ENCODE data around the gene MOB2. TPM values are rescaled to one million over a fixed set of nuclear protein-coding genes. Genes with fewer than 3 reads are reported as not detected.

MOB2 gene
- total RNA-seq, 5 donors from 2014 or later (not counting 1 experiment from before 2014, with no cell fraction given): 49.6 to 79.2 (median 72.6) TPM

DNA sequence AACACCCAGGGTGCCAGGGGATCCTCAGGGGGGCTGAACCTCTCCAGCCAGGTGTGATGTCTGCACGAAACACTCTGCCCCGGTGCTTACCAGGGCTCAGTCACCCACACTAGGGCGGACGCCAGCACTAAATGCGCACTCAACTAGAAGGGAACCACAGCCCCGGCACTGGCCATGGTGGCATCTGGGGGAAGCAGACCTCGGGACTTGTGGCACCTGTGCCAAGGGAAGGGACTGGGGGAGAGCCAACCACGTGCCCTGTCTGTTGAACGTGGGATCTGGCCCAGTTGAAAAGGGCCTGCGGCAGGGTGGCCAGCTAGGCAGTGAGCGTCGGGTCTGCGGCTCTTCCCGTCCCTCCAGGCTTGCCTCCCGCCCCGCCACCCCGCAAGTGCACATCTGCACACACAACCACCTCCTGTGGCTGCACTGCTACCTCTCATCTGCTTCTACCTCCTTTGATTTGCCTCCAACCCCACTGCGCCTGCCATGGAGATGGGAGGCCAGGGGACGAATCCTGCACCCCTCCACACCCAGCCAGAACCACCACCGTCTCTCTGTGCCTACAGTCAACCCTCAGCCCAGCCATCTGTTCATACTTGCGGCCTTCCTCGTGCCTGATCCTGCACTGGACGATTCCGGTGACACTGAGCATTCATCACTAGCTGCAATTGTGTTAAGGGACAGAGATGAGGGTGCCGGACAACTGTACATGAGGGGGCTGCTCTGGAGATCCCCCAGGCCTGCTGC, 15.0 kb upstream of the MOB2 start:
- ATAC-seq (replicated peaks in 1 of 4) (no peak), DNase-seq (no peak)
- no peak overlapping the region for H3K27ac ChIP-seq (ENCODE audit: low read length)
- WGBS (ENCODE audit: insufficient coverage): 95% methylated on average over 19 of the region's 25 CpGs
- Mint-ChIP-seq H3K27ac (peak overlapping the region in 1 of 2 donors; percentile 48), H3K9me3 (no peaks in the 10 kb centered on the region), H3K4me3 (no peak overlapping the region), H3K36me3 (peaks cover 26% of the 10 kb centered on the region), H3K27me3 (no peaks in the 10 kb centered on the region), H3K4me1 (peaks cover 51 to 54% (median 52%) of the 10 kb centered on the region in 3 donors)
- no peaks in the 10 kb centered on the region for H3K27me3 ChIP-seq (replicated peaks in 1 of 2; ENCODE audit: control insufficient read depth in 2 of 2, extremely low read depth in 1 of 2, insufficient read depth in 2 of 2, low read length in 1 of 2)
- H3K4me3 ChIP-seq (ENCODE audit: control insufficient read depth in 1 of 2, extremely low read depth in 1 of 2, low read length in 1 of 2): no peak overlapping the region
- peaks cover 3 to 9% of the 10 kb centered on the region in 2 donors for H3K36me3 ChIP-seq (ENCODE audit: control insufficient read depth in 2 of 2, extremely low read depth in 1 of 2, insufficient read depth in 1 of 2, low read length in 1 of 2)
- CTCF ChIA-PET: no interaction called here
- no peaks in the 10 kb centered on the region for H3K9me3 ChIP-seq
- POLR2A ChIA-PET: no interaction called here
- peaks cover 0 to 51% of the 10 kb centered on the region in 2 experiments for H3K4me1 ChIP-seq (ENCODE audit: control insufficient read depth in 1 of 2, extremely low read depth in 1 of 2, insufficient read depth in 2 of 2, low read length in 2 of 2)

DNA sequence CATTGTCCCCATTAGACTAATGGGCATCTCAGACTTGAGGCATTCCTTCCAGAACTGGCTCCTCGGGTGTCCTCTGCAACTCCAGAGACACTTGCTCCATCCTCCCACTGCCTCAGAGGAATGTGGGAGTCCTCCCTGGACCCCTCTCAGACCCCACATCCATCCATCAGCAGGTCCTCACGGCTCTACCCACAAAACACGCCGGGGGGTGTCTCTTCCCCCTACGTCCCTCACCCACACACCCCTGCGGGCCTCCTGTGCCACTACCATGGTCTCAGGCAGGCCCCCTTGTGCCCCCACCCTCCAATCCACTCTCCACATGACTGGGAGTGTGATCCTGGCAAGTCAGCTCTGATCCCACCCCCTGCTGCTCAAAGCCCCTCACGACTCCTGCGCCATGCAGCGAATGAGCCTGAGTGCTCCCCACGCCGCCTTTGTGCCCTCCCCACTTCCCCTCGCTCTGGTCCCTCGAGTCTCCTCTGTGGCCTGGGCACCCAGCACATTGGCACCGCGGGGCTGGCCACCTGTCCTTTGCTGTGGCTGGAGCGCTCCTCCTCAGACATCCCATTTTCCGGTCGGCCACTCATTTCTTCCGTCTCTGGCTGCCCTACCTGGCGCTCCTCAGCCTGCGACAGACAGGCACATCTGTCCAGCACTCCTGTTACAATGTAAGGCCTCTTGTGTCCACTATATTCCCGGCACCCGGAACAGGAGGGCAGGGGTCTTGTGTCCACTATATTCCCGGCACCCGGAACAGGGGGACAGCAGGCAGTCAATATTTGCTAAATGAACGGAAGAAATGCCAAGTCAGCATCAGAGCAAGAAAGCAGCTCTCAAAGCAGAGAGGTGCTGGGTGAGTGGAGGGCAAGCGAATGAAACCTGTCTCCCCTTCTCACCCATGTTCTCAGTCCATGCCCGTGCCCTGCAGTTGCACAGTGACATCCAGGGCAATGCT, 14.2 kb upstream of the MOB2 start:
- Mint-ChIP-seq H3K27ac (no peak overlapping the region), H3K4me3 (no peak overlapping the region), H3K36me3 (peaks cover 34% of the 10 kb centered on the region), H3K27me3 (no peaks in the 10 kb centered on the region), H3K4me1 (peaks cover 56 to 59% (median 58%) of the 10 kb centered on the region in 3 donors), H3K9me3 (no peaks in the 10 kb centered on the region)
- WGBS (ENCODE audit: insufficient coverage): 94% methylated on average over 24 of the region's 28 CpGs
- DNase-seq (no peak), ATAC-seq (replicated peaks in 1 of 4) (no peak)
- H3K9me3 ChIP-seq: no peaks in the 10 kb centered on the region
- H3K36me3 ChIP-seq (ENCODE audit: control insufficient read depth in 2 of 2, extremely low read depth in 1 of 2, insufficient read depth in 1 of 2, low read length in 1 of 2): peaks cover 3 to 9% of the 10 kb centered on the region in 2 donors
- peaks cover 0 to 47% of the 10 kb centered on the region in 2 experiments for H3K4me1 ChIP-seq (ENCODE audit: control insufficient read depth in 1 of 2, extremely low read depth in 1 of 2, insufficient read depth in 2 of 2, low read length in 2 of 2)
- no peak overlapping the region for H3K4me3 ChIP-seq (ENCODE audit: control insufficient read depth in 1 of 2, extremely low read depth in 1 of 2, low read length in 1 of 2)
- ChIA-PET CTCF (no interaction called here), POLR2A (no interaction called here)
- H3K27ac ChIP-seq (ENCODE audit: low read length): no peak overlapping the region
- no peaks in the 10 kb centered on the region for H3K27me3 ChIP-seq (replicated peaks in 1 of 2; ENCODE audit: control insufficient read depth in 2 of 2, extremely low read depth in 1 of 2, insufficient read depth in 2 of 2, low read length in 1 of 2)

DNA sequence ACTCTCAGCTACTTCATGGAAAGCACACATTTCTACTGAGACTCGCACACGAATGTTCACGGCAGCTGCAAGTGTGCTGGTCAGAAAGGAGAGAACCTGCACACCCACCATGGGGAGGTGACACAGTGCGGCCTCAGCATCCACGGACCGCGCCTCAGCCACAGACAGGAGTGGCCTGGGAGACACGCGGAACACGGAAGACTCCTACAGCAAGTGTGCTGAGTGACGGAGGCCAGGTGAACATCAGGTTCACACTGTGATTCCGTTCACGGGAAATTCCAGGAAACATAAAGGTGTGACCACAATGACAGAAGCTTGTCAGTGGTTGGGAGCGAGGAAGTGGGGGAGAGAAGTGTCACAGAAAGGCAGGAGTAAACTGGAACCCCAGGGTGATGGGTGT, 13.3 kb upstream of the MOB2 start:
- ChIA-PET POLR2A (no interaction called here), CTCF (no interaction called here)
- H3K27ac Mint-ChIP-seq: no peak overlapping the region
- Histone ChIP-seq H3K27ac (ENCODE audit: low read length) (no peak overlapping the region), H3K36me3 (ENCODE audit: control insufficient read depth in 2 of 2, extremely low read depth in 1 of 2, insufficient read depth in 1 of 2, low read length in 1 of 2) (peaks cover 3 to 9% of the 10 kb centered on the region in 2 donors), H3K27me3 (replicated peaks in 1 of 2; ENCODE audit: control insufficient read depth in 2 of 2, extremely low read depth in 1 of 2, insufficient read depth in 2 of 2, low read length in 1 of 2) (no peaks in the 10 kb centered on the region), H3K4me3 (ENCODE audit: control insufficient read depth in 1 of 2, extremely low read depth in 1 of 2, low read length in 1 of 2) (no peak overlapping the region), H3K9me3 (no peaks in the 10 kb centered on the region), H3K4me1 (ENCODE audit: control insufficient read depth in 1 of 2, extremely low read depth in 1 of 2, insufficient read depth in 2 of 2, low read length in 2 of 2) (peaks cover 0 to 41% of the 10 kb centered on the region in 2 experiments)
- H3K9me3 Mint-ChIP-seq: no peaks in the 10 kb centered on the region
- peaks cover 37% of the 10 kb centered on the region for H3K36me3 Mint-ChIP-seq
- peaks cover 58 to 61% (median 59%) of the 10 kb centered on the region in 3 donors for H3K4me1 Mint-ChIP-seq
- H3K4me3 Mint-ChIP-seq: no peak overlapping the region
- H3K27me3 Mint-ChIP-seq: no peaks in the 10 kb centered on the region
- ATAC-seq (replicated peaks in 1 of 4) (no peak), DNase-seq (no peak)
- WGBS (ENCODE audit: insufficient coverage): 95% methylated on average over 14 of the region's 14 CpGs

- H3K36me3 Mint-ChIP-seq: peaks cover 41% of the 10 kb centered on the region
- Histone ChIP-seq H3K9me3 (no peaks in the 10 kb centered on the region), H3K36me3 (ENCODE audit: control insufficient read depth in 2 of 2, extremely low read depth in 1 of 2, insufficient read depth in 1 of 2, low read length in 1 of 2) (peaks cover 3 to 9% of the 10 kb centered on the region in 2 donors), H3K27me3 (replicated peaks in 1 of 2; ENCODE audit: control insufficient read depth in 2 of 2, extremely low read depth in 1 of 2, insufficient read depth in 2 of 2, low read length in 1 of 2) (no peaks in the 10 kb centered on the region), H3K27ac (ENCODE audit: low read length) (no peak overlapping the region), H3K4me1 (ENCODE audit: control insufficient read depth in 1 of 2, extremely low read depth in 1 of 2, insufficient read depth in 2 of 2, low read length in 2 of 2) (peaks cover 0 to 41% of the 10 kb centered on the region in 2 experiments), H3K4me3 (ENCODE audit: control insufficient read depth in 1 of 2, extremely low read depth in 1 of 2, low read length in 1 of 2) (no peak overlapping the region)
- 94% methylated on average over 28 of the region's 28 CpGs for WGBS (ENCODE audit: insufficient coverage)
- no peaks in the 10 kb centered on the region for H3K9me3 Mint-ChIP-seq
- ChIA-PET CTCF (no interaction called here), POLR2A (no interaction called here)
- no peaks in the 10 kb centered on the region for H3K27me3 Mint-ChIP-seq
- no peak overlapping the region for H3K27ac Mint-ChIP-seq
- no peak overlapping the region for H3K4me3 Mint-ChIP-seq
- no peak for DNase-seq
- peaks cover 60 to 65% (median 65%) of the 10 kb centered on the region in 3 donors for H3K4me1 Mint-ChIP-seq
- no peak for ATAC-seq (replicated peaks in 1 of 4)
These were observed 12.8 kb upstream of the MOB2 start for GRCh38 chr11:1499261-1499890.

GRCh38 chr11:1498262-1498661, 11.7 kb upstream of the MOB2 start:
- Histone ChIP-seq H3K4me1 (ENCODE audit: control insufficient read depth in 1 of 2, extremely low read depth in 1 of 2, insufficient read depth in 2 of 2, low read length in 2 of 2) (peaks cover 0 to 36% of the 10 kb centered on the region in 2 experiments), H3K36me3 (ENCODE audit: control insufficient read depth in 2 of 2, extremely low read depth in 1 of 2, insufficient read depth in 1 of 2, low read length in 1 of 2) (peaks cover 3 to 9% of the 10 kb centered on the region in 2 donors), H3K27ac (ENCODE audit: low read length) (no peak overlapping the region), H3K27me3 (replicated peaks in 1 of 2; ENCODE audit: control insufficient read depth in 2 of 2, extremely low read depth in 1 of 2, insufficient read depth in 2 of 2, low read length in 1 of 2) (no peaks in the 10 kb centered on the region), H3K4me3 (ENCODE audit: control insufficient read depth in 1 of 2, extremely low read depth in 1 of 2, low read length in 1 of 2) (no peak overlapping the region), H3K9me3 (no peaks in the 10 kb centered on the region)
- no peak for DNase-seq
- ChIA-PET POLR2A (no interaction called here), CTCF (no interaction called here)
- Mint-ChIP-seq H3K9me3 (no peaks in the 10 kb centered on the region), H3K36me3 (peaks cover 42% of the 10 kb centered on the region), H3K27ac (no peak overlapping the region), H3K4me3 (peak overlapping the region in 1 of 3 donors; percentile 42), H3K27me3 (no peaks in the 10 kb centered on the region), H3K4me1 (peaks cover 64 to 76% (median 74%) of the 10 kb centered on the region in 3 donors)
- no peak for ATAC-seq (replicated peaks in 1 of 4)
- WGBS (ENCODE audit: insufficient coverage): 98% methylated on average over 6 of the region's 13 CpGs

- CTCF ChIA-PET: no interaction called here
- Mint-ChIP-seq H3K9me3 (no peaks in the 10 kb centered on the region), H3K4me1 (peaks cover 65 to 82% (median 74%) of the 10 kb centered on the region in 3 donors), H3K27me3 (no peaks in the 10 kb centered on the region), H3K4me3 (peak overlapping the region in 1 of 3 donors; percentile 22), H3K36me3 (peaks cover 42% of the 10 kb centered on the region), H3K27ac (peak overlapping the region in 1 of 2 donors; percentile 31)
- Histone ChIP-seq H3K9me3 (no peaks in the 10 kb centered on the region), H3K27me3 (replicated peaks in 1 of 2; ENCODE audit: control insufficient read depth in 2 of 2, extremely low read depth in 1 of 2, insufficient read depth in 2 of 2, low read length in 1 of 2) (no peaks in the 10 kb centered on the region), H3K36me3 (ENCODE audit: control insufficient read depth in 2 of 2, extremely low read depth in 1 of 2, insufficient read depth in 1 of 2, low read length in 1 of 2) (peaks cover 3 to 9% of the 10 kb centered on the region in 2 donors), H3K27ac (ENCODE audit: low read length) (no peak overlapping the region), H3K4me3 (ENCODE audit: control insufficient read depth in 1 of 2, extremely low read depth in 1 of 2, low read length in 1 of 2) (no peak overlapping the region), H3K4me1 (ENCODE audit: control insufficient read depth in 1 of 2, extremely low read depth in 1 of 2, insufficient read depth in 2 of 2, low read length in 2 of 2) (peaks cover 0 to 31% of the 10 kb centered on the region in 2 experiments)
- DNase-seq: no peak
- POLR2A ChIA-PET: interaction anchor here in 1 of 2 donors (0.6 kb wide), 1 partner anchor 79 kb away, joined by 5 read pairs; no protein-coding TSS in a partner anchor
- no peak for ATAC-seq (replicated peaks in 1 of 4)
- WGBS (ENCODE audit: insufficient coverage): 61% methylated on average over 2 of the region's 5 CpGs
These were observed 11.0 kb upstream of the MOB2 start for GRCh38 chr11:1497600-1497999.

Data from T-cell (primary cell).